Measurements from ENCODE around the gene UBE2I.
"Not testable (repeated sequence)": the region's sequence is repeated elsewhere in the genome, so short reads cannot be mapped to it uniquely, and the experiment has no call there.

Gene UBE2I

DNA sequence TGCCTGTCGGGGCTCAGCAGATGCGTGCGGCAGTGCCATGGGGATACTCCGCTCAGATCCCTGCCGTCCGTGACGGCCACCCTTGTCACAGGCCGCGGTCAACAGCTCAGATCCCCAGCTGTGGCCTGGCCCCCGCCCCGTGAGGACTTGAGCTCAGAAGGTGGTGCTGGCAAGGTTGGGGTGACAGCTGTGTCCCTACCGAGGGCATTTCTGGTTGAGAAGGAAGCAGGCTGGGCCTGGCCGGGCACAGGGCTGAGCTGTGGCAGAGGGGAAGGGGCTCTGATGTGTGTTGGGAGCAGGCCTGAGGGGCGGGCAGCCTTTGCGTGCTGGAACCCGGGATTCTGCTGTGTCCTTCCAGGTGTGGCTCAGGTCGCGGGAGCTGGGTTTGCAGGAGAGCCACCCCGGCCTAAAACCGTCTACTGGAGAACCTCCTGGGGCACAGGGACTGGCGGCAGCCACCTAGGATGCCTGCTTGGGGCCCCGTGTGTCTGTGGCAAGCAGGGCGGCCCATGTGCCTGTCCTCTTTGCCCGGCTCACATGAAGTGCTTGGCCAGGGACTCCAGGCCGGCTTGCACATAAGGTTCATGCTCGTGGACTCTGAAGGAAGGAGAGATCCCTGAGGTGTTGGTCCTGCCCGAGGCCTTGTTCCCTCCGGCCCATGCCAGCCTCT lies 5.1 kb downstream of the UBE2I start:
- no peak for DNase-seq

GRCh38 chr16:1315081-1316032 lies 5.9 kb downstream of the UBE2I start:
- no peak for DNase-seq

DNA sequence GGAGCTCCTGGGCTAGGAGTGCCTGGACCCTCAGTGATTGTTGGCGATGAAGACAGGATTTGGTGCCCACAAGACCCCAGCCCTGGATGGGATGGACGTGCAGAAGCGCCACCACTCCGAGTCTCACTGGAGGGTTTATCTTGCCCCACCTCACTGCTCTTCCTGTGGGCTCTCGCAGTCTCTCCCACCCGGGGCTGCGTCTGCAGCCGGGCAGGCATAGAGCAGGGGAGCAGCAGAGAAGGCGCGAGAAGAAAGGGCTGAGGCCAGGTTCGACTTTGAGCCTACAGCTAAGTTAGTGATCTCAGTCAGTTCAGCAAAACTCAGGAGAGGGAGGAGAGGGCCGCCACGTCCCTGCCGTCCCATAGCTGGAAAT lies 6.6 kb downstream of the UBE2I start:
- no peak for DNase-seq

DNA sequence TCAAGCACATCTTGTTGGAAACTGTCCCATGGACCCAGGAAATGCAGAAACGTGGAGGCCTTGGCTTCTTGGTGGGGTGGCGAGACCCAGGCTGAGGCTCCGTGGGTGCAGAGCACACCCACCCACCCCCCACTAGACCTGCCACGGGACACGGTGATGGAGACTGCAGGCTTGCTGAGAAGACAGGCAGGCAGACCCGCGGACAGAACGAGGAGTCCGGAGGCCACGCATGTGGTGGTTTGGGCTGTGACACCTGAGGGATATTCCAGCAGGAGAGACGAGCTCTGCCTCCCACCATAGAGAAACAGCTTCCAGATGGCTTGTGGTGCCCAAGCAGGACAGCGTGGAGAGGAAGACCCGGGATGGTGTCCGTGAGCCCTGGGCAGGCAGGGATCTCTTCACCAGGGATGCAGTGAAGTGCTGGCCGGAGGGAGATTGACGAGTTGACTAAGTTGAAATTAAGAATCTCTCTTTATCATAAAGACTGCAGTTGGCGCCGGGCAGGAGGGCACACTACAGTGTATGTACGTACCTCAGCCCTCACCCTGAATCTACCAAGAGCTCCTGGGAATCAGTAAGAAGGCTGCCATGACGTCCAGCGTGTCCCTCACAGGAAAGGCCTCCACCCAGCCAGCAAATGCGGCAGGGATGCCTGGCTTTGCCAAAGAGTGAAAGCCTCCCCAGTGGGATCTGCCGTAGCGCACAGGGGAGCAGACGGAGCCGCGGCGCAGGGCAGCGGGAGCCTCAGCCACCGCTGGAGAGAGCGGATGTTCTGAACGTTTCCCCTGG lies 8.2 kb downstream of the UBE2I start:
- DNase-seq, result no peak

DNA sequence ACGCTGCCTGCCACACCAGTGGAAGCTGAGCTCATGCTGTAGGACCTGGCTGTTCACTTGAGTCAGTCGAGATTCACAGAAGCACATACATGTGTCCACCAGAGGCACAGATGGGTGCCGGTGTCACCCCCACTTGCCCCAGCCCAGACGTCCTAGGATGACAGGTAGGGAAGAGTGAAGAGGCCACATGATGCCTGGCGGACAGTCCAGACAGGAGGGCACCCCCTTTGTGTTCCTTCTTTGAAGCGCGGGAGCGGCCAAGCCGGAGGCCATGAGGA lies 8.8 kb downstream of the UBE2I start:
- DNase-seq, result no peak

DNA sequence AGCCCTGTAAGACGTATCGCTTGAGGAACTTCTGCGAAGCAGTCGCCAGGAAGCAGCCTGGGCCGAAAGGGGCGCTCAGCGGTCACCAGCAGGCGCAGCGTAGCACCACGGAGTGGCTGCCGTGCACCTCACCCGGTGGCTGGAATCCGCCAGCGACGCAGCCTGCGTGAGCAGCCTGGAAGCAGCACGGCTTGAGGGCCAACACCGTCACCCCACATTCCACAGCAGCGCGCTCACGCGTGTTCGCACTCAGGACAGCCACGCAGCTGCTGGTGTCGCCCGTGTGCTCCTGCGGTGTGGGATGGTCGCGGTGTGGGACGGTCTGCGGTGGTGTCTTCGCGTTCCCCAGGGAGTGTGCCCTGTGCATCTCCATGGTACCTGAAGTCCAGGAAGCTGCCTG lies 9.6 kb downstream of the UBE2I start:
- no peak for DNase-seq

DNA sequence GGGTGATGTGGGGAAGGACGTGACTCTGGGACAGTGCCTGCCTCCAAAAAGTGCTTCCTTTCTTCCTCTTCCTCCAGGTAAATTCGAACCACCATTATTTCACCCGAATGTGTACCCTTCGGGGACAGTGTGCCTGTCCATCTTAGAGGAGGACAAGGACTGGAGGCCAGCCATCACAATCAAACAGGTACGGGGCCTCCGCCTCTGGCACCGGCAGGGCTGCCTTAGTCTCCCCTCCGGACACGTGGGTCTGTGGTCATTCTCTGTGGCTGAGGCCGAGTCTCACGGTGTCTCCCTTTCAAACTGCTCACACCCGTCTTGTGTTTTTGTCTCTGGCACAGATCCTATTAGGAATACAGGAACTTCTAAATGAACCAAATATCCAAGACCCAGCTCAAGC lies 10.7 kb downstream of the UBE2I start:
- no peak for DNase-seq

DNA sequence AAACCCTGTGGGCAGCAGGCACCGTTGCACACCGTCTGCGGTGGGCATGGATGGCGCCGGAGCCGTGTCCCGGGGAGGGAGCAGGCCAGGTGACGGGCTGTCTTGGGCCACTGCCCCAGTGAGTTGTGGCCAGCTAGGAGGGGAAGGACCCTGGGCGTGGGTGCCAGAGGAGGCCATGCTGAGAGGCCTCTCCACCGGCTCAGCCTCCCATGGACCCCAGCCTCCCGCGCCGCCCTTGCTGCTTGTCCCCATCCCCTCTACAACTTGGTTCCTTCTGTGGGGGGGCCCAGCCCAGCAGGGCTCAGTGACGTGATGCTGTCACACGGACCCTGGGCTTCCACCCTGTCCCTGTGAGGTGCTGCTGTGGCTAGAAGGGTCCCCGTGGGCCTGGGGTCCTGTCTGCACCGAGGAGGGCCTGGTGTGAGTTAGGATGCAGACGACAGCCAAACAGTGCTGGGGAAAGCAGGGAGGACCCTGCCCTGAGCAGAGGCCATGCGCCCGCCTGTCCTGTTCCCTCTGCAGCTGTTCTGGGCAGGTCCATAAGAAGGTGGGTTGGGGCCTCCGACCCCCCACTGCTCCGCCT lies 11.3 kb downstream of the UBE2I start:
- DNase-seq, result no peak

DNA sequence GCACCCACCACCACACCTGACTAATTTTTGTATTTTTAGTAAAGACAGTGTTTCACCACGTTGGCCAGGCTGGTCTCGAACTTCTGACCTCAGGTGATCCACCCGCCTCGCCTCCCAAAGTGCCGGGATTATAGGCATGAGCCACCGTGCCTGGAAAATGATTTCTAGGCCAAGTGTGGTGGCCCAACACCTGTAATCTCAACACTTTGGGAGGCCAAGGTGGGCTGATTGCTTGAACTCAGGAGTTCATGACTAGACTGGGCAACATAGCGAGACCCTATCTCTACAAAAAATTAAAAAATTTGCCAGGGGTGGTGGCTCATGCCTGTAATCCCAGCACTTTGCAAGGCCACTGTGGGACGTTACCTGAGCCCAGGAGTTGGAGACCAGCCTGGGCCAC lies 13.0 kb downstream of the UBE2I start:
- DNase-seq, result no peak

GRCh38 chr16:1323296-1324239 lies 14.1 kb downstream of the UBE2I start:
- DNase-seq, result no peak

DNA sequence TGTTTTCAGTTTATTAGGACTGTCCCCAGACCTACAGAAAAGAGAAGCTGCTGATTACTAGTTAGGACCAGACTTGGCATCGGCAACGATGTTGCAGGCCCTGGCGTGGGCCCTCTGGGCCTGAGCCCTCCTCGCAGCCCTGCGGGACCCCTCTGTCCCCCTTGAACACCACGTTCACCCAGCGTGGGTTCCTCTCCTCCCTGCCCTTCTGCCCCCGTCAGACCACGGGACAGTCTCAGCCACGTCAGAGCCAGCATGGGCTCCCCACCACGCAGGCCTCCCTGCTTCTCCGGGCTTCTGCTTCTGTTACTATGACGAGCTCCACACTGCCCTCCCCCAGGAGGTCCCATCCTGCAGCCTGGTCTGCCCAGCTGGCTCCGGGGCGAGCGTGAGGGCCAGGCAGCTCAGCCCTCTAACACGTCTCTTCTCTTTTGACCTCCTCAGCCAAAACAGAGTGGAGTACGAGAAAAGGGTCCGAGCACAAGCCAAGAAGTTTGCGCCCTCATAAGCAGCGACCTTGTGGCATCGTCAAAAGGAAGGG lies 14.9 kb downstream of the UBE2I start:
- DNase-seq, result no peak

GRCh38 chr16:1325261-1325660 lies 15.8 kb downstream of the UBE2I start:
- DNase-seq, result no peak

GRCh38 chr16:1325673-1326371 lies 16.4 kb downstream of the UBE2I start:
- no peak for DNase-seq

DNA sequence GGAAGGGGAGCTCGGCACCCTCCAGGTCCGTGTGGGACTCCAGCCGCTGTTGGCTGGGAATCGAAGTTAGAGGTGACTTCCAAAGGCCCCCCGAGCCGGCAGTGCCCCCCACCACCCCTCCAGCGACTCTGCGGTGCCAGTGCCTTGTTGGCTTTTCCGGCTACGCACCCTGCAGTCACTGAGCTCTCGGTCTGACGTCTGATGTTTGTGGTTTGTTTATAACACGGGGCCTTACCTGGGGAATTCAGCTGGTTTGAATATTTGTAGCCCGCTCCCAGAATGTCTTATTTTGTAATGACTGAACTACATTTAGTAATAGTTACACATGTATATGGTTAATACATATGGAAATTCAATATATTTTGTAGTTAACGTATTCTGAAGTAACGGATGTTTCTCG lies 17.0 kb downstream of the UBE2I start:
- no peak for DNase-seq

GRCh38 chr16:1326946-1327618 lies 17.6 kb downstream of the UBE2I start:
- no peak for DNase-seq

- no peak for DNase-seq
Observed at GRCh38 chr16:1327619-1327947, 18.1 kb downstream of the UBE2I start.

DNA sequence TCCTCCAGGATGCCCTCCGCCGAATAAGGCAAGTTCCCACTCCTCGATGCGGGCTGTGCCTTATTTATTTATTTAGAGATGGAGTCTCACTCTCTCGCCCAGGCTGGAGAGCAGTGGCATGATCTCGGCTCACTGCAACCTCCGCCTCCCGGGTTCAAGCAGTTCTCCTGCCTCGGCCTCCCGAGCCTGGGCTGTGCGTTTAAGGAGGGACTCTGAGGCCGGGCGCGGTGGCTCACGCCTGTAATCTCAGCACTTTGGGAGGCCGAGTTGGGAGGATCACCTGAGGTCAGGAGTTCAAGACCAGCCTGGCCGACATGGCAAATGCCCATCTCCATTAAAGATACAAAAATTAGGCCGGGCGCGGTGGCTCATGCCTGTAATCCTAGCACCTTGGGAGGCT lies 18.7 kb downstream of the UBE2I start:
- not testable (repeated sequence) for DNase-seq

DNA sequence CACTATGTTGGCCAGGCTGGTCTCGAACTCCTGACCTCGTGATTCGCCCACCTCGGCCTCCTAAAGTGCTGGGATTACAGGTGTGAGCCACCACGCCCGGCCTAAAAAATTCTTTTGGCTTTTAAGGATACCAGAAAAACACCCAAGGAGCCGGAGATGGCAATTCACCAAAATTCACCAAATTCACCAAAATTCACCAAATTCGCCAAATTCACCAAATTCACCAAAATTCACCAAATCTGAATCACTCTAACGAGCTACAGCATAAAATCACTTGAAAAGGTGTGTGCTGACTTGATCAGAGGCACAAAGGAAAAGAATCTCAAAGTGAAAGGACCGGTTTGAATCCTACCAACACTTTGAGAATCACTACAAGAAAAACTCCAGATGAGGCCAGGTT lies 19.5 kb downstream of the UBE2I start:
- DNase-seq, result not testable (repeated sequence)

GRCh38 chr16:1330260-1330914 lies 21.0 kb downstream of the UBE2I start:
- DNase-seq, result no peak
